KOPT-K1 (cell line): ENCODE data around the gene ATG14.
"Not testable (repeated sequence)": the region's sequence is repeated elsewhere in the genome, so short reads cannot be mapped to it uniquely, and the experiment has no call there.

ENCODE experiments used
- H3K27ac ChIP-seq: fragments of 200-600 bp; sonication (generic); 2 replicates; pipeline ENCODE4 v1.5.1; 2016; ENCODE audit warnings: antibody characterized with exemption, mild to moderate bottlenecking, low read depth, low read length; ENCODE audit not compliant: poor library complexity, severe bottlenecking
- H3K36me3 ChIP-seq: fragments of 200-600 bp; sonication (generic); 2 replicates; pipeline ENCODE4 v1.5.1; 2017; ENCODE audit warnings: antibody characterized with exemption, mild to moderate bottlenecking, low read length, moderate library complexity; ENCODE audit not compliant: insufficient read depth
- H3K9me3 ChIP-seq: fragments of 200-600 bp; sonication (generic); 2 replicates; pipeline ENCODE4 v1.5.1; 2017; ENCODE audit warnings: antibody characterized with exemption, low read length, mild to moderate bottlenecking; ENCODE audit not compliant: insufficient read depth, poor library complexity, severe bottlenecking

ATG14 gene

DNA sequence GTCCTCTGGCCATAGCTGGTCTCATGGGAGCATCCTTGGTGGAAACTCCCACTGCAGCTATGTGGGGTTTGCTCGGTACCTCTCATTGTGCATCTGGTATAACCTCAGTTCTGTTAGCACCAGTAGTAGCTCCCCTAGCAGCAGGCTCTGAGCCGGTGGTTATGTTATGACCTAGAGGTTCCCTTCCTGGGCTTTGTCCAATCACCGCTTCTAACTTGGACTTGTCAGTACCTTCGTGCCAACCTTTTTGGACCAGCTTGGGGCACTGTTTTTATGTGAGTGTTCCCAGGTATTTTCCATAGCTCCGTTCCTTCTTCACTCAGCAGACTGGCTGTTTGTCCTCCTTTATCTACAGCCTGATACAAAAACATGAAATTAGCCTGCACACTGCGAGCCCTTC, 55.7 kb downstream of the ATG14 start:
- Histone ChIP-seq H3K9me3 (no peaks in the 10 kb centered on the region), H3K27ac (no peak overlapping the region), H3K36me3 (peaks cover 46% of the 10 kb centered on the region)

DNA sequence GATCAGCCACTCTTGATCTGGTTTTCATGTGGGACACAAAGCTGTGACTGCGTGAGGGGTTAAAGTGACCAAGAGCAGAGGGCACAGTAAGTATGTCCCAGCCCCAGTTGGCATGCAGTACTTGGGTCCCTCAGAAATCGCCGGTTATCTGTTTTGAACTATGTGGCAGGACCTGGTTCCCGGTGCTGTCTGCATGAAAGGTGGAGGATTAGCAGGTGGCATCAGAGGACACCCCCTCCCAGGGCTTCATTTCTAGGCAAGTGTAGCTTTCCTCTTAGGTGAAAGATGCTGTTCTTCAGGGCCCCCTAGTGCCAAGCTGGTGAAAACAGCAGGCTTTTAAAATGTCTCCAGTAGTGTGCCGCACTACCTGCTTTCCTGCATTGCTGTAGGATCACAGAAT, 57.1 kb downstream of the ATG14 start:
- Histone ChIP-seq H3K27ac (no peak overlapping the region), H3K36me3 (peaks cover 55% of the 10 kb centered on the region), H3K9me3 (no peaks in the 10 kb centered on the region)

DNA sequence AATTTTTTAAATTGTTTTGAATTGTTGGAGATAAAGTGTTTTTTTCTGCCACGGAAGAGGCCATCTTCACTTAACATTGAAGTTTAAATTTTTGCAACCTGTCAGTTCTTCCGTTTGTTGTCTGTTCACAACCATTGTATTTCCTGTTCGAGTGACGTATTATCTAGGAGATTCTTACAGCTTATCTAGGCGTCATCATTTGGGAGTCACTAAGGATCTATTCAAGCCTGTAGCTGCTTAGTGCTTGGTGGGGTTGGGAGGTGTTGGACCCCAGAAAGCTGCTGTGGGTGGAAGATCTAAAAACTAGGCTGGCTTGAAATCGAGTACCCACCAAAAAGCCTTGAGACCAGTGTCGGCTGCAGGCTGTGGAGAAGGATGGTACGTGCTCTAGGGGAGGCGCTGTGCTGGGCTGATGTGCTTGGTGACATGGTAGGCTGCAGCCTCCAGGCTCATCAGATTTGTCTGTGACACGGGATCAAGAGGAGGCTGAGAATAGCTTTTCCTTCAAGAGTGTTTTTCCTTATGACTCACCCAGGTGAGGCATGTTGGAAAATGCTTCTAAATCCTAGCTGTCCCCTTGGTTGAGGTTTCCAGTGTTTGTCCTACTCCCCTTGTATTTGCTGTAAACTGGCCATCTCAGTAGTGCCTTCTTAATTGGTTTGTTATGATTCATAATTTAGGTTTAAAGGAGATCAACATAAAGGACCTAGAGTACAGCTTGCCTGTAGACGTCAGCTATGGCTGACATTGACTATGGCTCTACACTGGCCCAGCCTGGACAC, 57.8 kb downstream of the ATG14 start:
- Histone ChIP-seq H3K36me3 (peaks cover 55% of the 10 kb centered on the region), H3K9me3 (no peaks in the 10 kb centered on the region)

DNA sequence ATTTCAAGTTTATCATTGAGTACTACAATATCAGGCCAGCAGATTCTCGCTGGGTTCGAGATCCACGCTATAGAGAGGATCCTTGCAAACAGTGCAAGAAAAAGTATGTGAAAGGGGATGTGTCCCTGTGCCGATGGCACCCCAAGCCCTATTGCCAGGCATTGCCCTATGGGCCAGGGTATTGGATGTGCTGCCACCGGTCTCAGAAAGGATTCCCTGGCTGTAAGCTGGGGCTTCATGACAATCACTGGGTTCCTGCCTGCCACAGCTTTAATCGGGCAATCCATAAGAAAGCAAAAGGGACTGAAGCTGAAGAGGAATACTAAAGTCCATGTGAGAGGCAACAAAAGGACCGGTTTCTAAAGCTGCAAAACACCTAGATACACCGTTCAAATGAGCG, 59.4 kb downstream of the ATG14 start:
- Histone ChIP-seq H3K27ac (no peak overlapping the region), H3K36me3 (peaks cover 55% of the 10 kb centered on the region), H3K9me3 (no peaks in the 10 kb centered on the region)

More for the DNA sequence above, 57.8 kb downstream of the ATG14 start:
- no peak overlapping the region for H3K27ac ChIP-seq

DNA sequence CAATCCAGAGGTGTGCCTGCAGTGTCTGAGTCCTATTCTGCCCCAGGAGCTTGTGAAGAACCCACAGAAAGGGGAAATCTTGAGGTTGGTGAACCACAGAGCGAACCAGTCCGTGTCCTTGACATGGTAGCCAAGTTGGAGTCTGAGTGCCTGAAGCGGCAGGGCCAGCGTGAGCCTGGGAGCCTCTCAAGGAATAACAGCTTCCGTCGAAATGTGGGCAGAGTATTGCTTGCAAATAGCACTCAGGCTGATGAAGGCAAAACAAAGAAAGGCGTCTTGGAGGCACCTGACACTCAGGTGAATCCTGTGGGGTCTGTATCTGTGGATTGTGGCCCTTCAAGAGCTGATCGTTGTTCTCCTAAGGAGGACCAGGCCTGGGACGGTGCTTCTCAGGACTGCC, 60.5 kb downstream of the ATG14 start:
- Histone ChIP-seq H3K9me3 (no peaks in the 10 kb centered on the region), H3K36me3 (peaks cover 54% of the 10 kb centered on the region), H3K27ac (no peak overlapping the region)

DNA sequence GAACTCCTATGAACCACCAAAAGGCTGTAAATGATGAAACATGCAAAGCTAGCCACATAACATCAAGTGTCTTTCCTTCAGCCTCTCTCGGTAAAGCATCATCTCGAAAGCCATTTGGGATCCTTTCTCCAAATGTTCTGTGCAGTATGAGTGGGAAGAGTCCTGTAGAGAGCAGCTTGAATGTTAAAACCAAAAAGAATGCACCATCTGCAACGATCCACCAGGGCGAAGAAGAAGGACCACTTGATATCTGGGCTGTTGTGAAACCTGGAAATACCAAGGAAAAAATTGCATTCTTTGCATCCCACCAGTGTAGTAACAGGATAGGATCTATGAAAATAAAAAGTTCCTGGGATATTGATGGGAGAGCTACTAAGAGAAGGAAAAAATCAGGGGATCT, 61.2 kb downstream of the ATG14 start:
- Histone ChIP-seq H3K27ac (no peak overlapping the region), H3K9me3 (no peaks in the 10 kb centered on the region), H3K36me3 (peaks cover 47% of the 10 kb centered on the region)

DNA sequence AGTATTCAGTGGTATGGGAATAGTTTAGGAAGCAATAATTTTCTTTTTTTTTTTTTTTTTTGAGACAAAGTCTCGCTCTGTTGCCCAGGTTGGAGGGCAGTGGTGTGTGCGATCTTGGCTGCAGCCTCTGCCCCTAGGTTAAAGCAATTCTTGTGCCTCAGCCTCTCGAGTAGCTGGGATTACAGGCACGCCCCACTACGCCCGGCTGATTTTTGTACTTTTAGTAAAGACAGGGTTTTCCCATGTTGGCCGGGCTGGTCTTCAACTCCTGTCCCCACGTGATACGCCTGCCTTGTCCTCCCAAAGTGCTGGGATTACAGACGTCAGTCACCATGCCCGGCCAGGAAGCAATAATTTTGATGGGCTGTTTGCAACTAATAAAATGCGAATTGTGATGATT, 62.1 kb downstream of the ATG14 start:
- H3K9me3 ChIP-seq = no peaks in the 10 kb centered on the region

DNA sequence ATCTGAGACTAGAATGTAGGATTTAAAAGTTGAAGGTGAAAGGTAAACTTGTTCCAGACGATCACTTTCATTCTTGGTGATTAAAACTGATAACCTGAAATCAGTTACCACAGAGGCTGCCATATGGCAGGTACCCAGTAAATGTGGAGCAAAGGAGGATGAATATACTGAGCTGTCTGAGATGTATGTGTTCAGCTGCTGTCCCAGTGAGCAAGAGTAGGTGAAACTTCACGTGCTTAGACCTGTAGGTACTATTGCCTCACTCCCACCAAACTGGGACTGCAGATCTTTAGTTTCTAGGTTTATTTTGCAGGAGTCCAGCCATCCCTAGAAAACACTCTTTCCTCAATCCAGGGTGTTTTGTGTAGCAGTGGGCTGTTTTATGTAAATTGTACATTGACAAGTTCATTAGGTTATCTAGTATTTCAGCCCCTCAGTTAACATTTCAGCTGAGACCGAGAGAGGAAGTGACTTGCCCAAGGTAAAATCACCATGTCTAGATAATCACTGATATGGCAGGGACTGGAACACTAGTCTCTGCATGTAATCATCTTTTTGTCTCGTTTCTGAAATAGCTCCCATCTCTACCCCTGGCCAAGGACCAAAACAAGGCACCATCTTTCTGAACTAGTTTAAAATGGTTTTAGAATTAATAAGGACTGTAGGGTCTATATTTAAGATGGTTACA, 62.7 kb downstream of the ATG14 start:
- H3K27ac ChIP-seq = no peak overlapping the region
- H3K9me3 ChIP-seq = no peaks in the 10 kb centered on the region
- peaks cover 33% of the 10 kb centered on the region for H3K36me3 ChIP-seq

More for the DNA sequence above, 62.1 kb downstream of the ATG14 start:
- peaks cover 39% of the 10 kb centered on the region for H3K36me3 ChIP-seq
- H3K27ac ChIP-seq = no peak overlapping the region

DNA sequence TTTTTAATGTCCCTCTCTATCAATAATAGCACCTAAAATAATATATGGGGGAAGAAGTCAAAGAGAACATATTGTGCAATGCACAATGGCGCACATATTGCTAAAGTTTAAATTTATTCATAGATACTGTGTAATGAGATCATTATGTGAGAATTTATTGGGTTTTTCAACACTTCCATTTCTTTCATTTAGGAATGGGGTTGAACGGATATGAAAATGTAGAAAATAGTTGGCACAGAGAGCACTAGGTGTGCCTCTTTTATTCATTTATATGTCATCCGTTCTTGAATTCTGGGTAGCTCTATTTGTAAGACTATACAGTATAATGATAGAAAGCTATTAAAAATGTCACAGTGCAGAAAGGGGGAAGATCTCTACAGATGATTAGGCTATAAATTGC, 63.9 kb downstream of the ATG14 start:
- no peak overlapping the region for H3K27ac ChIP-seq
- H3K9me3 ChIP-seq = no peaks in the 10 kb centered on the region
- H3K36me3 ChIP-seq = peaks cover 27% of the 10 kb centered on the region

DNA sequence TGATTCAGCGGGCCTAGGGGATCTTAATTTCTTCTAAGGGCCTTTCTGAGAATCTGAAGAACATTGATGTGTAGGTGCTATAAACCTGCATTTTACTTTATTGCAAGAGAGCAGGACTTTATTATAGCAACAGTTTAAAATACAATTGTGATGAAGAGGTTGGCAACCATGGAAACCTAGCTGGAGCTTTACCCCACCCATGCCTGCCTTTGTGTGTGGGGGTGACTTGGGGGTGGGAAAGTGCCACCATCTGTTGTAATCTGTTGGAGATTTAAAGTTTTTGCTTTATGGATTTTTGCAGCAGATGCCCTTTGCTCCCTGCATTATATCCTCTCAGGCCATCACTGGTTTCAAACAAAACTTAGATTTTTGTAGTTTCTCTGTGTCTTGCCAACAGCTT, 64.6 kb downstream of the ATG14 start:
- Histone ChIP-seq H3K36me3 (peaks cover 20% of the 10 kb centered on the region), H3K27ac (no peak overlapping the region), H3K9me3 (no peaks in the 10 kb centered on the region)

DNA sequence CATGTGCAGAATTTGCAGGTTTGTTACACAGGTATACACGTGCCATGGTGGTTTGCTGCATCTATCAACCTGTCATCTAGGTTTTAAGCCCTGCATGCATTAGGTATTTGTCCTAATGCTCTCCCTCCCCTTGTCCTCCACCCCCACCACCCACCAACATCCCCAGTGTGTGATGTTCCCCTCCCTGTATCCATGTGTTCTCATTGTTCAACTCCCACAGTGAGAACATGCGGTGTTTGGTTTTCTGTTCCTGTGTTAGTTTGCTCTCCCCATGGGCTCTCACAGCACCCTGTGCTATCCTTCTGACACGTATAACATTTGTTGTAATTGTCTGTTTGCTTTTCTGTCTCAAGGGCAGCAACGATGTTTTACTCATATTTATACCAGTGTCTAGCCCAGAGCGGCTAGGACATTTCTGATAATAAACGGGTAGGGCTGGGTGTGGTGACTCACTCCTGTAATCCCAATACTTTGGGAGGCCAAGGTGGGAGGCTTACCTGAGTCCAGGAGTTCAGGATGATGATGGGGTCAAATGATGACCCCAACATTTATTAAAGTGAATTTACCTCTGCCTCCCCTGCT, 67.0 kb downstream of the ATG14 start:
- not testable (repeated sequence) for H3K27ac ChIP-seq, H3K9me3 ChIP-seq, H3K36me3 ChIP-seq

DNA sequence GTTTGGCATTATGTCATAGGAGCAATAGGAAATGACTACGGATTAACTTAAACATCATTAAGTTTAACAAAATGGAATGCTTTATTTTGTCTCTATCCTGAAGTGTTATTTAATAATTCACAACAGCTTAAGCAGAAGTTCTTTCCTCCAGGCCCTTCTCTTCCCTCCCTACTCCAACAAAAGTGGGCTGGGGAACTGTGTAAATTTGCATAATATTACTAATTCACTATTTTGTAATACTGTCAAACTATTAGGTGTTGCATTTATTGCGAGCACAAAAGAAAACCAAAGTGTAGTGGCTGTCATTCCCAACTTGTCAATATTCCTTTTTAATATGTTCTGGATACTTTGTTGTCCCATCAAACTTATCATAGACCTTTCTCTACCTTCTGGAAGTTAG, 69.8 kb downstream of the ATG14 start:
- Histone ChIP-seq H3K27ac (no peak overlapping the region), H3K9me3 (no peaks in the 10 kb centered on the region), H3K36me3 (no peaks in the 10 kb centered on the region)

DNA sequence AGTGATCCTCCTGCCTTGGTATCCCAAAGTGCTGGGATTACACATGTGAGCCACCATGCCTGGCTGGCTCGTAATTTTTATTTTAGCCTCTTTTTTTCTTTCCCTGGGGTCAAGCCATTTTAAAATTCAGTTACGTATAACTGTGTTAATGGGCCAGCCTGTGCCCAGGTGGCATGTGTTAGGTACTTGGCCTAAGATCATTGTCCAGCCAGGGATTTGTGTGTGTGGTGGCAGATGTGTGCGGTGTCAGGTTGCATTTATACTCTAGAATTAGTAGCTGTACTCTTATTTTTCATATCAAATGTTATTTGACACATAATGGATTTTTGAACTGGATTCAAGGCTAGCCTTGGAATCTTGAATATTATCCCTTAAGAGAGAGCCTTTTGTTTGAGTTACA, 71.1 kb downstream of the ATG14 start:
- Histone ChIP-seq H3K9me3 (no peaks in the 10 kb centered on the region), H3K27ac (no peak overlapping the region), H3K36me3 (no peaks in the 10 kb centered on the region)

DNA sequence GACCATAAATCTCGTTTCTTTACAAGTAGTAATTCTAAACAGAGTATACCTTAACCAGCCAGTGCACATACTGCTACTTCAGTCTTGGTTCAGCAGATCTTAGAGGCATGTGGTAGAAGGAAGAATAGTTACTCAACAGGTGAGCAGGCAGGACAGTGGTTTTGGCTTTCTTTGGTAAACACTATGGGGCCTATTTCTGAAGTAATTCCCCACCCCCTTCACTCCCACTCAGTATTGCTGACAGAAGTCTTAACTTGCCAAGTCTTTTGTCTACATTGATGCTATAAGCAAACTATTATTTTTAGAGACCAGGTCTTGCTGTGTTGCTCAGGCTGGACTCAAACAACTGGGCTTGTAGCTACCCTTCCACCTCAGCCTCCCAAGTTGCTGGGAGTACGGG, 71.9 kb downstream of the ATG14 start:
- H3K36me3 ChIP-seq = no peaks in the 10 kb centered on the region
- no peak overlapping the region for H3K27ac ChIP-seq
- H3K9me3 ChIP-seq = no peaks in the 10 kb centered on the region

DNA sequence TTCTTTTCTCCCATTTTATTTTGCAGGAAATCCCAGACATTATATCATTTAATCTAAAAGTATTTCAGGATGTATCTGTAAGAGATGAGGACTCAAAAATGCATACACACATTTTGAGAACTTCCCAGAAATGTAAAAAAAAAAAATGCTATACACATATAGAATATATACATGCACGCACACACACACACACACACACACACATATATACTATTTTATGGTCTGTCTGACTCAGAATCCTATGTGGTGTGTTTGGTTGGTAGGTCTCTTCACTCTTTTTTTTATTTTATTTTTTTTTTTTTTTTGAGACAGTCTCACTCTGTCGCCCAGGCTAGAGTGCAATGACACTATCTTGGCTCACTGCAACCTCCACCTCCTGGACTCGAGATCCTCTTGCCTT, 74.9 kb downstream of the ATG14 start:
- Histone ChIP-seq H3K36me3 (no peaks in the 10 kb centered on the region), H3K27ac (no peak overlapping the region), H3K9me3 (no peaks in the 10 kb centered on the region)

DNA sequence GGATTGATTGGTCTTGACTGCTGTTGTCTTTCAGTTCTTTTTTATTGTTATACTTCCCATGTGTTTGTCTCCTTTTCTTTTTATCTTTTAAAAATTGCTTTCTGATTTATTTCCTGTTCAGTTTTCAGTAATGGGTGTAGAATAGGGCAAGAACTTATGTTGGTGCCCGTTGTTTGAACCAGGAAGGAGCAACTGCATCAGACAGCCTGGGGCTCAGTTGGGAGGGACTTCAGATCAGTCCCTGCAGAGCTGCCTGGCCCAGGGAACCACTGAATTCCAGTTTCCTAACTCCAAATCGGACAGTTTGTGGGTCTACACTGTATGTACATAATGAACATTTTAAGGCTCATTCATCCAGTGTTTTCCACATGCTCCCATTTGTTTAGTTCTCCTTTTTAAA, 75.5 kb downstream of the ATG14 start:
- Histone ChIP-seq H3K36me3 (no peaks in the 10 kb centered on the region), H3K27ac (no peak overlapping the region), H3K9me3 (no peaks in the 10 kb centered on the region)
